SK-N-MC (cell line): ENCODE results near the gene PTGER1.

Experiments
- EZH2 ChIP-seq: fragments of 200-600 bp; sonication (generic); IDR thresholded peaks from one replicate; pipeline ENCODE4 v1.6.1; 2017; ENCODE audit warnings: antibody characterized with exemption
- POLR2AphosphoS5 ChIP-seq: IDR thresholded peaks from 2 replicates; pipeline ENCODE4 v1.6.1; 2012; ENCODE audit warnings: mild to moderate bottlenecking, low read depth, low read length, borderline replicate concordance

DNA sequence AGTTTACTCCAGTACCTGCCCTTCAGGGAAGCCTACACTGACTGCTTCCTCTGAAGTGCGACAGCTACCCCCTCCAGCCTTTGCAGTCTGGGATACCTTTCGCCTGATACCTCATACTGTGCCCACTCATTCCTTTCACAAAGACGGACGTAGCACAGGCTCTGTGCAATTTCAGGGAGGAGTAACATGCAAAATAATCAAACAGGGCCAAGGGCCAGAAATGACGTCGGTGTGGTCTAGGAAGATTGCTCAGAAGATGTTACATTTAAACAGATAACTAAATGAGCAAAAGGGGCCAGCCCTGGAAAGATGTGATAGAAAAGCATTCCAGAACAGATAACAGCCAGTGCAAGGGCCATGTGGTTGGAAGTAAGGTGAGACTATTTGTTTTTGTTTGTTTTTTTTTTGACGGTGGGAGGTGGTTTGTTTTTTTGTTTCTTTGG is 49.4 kb downstream of the PTGER1 start:
- TF ChIP-seq EZH2, result no peak
- no peak for TF ChIP-seq POLR2AphosphoS5
